PC-3 (cell line): ENCODE data around the gene HBS1L. TPM values are rescaled to one million over a fixed set of nuclear protein-coding genes. Genes with fewer than 3 reads are reported as not detected.
A peak's percentile ranks its signal among the peaks of the same experiment; 100 is the strongest.

Source experiments
- ATAC-seq: fragments of 200-7000 bp; cut with Tn5 transposase; 2 replicates; pipeline ENCODE4 v1.9.1; 2020; ENCODE audit warnings: mild to moderate bottlenecking, moderate library complexity
- BruUV-seq: library from RNA; stranded (reverse); fragments of 400-500 nt; replicated peaks from 2 replicates; lab custom pipeline; 2021; lab: Mats Ljungman, UMichigan
- CTCF ChIA-PET: fragments of 300-600 bp; sonication (Branson Sonifier 250); formaldehyde crosslinking; loops from one replicate; lab custom pipeline; 2022; ENCODE audit warnings: antibody characterized with exemption; lab: Charles Lee
- POLR2A ChIA-PET: fragments of 300-600 bp; sonication (Branson Sonifier 250); formaldehyde crosslinking; loops from one replicate; lab custom pipeline; 2022; ENCODE audit warnings: antibody characterized with exemption; ENCODE audit not compliant: unreplicated experiment; lab: Charles Lee
- DNase-seq: peaks from one replicate; pipeline ENCODE4 v3.0.0-alpha.2; 2015
- H2AFZ ChIP-seq: fragments of 300-600 bp; sonication (generic); 2 replicates; pipeline ENCODE4 v1.6.0; 2016; ENCODE audit warnings: antibody characterized with exemption, low read length
- H3F3A ChIP-seq: fragments of 300-600 bp; sonication (generic); one replicate; pipeline ENCODE4 v1.6.0; 2017; ENCODE audit warnings: antibody characterized with exemption, low read length, control low read depth, mild to moderate bottlenecking; ENCODE audit not compliant: unreplicated experiment
- H3K27ac ChIP-seq: fragments of 300-600 bp; sonication (generic); 2 replicates; pipeline ENCODE4 v1.5.1; 2016; ENCODE audit warnings: mild to moderate bottlenecking, low read length
- H3K27me3 ChIP-seq: fragments of 300-600 bp; sonication (generic); 2 replicates; pipeline ENCODE4 v1.6.1; 2016; ENCODE audit warnings: low read length, mixed read lengths
- H3K36me3 ChIP-seq: fragments of 300-600 bp; sonication (generic); 2 replicates; pipeline ENCODE4 v1.6.1; 2016; ENCODE audit warnings: low read depth, mixed run types, low read length, mixed read lengths
- H3K4me1 ChIP-seq: fragments of 300-600 bp; sonication (generic); 2 replicates; pipeline ENCODE4 v1.5.1; 2016; ENCODE audit warnings: low read length; ENCODE audit not compliant: insufficient read depth
- H3K4me2 ChIP-seq: fragments of 300-600 bp; sonication (generic); 2 replicates; pipeline ENCODE4 v1.6.0; 2016; ENCODE audit warnings: low read length
- H3K4me3 ChIP-seq: fragments of 300-600 bp; sonication (generic); 2 replicates; pipeline ENCODE4 v1.5.1; 2016; ENCODE audit warnings: mild to moderate bottlenecking, low read length, mixed read lengths
- H3K79me2 ChIP-seq: fragments of 300-600 bp; sonication (generic); 2 replicates; pipeline ENCODE4 v1.6.1; 2017; ENCODE audit warnings: low read length, mixed read lengths
- H3K9ac ChIP-seq: fragments of 300-600 bp; sonication (generic); 2 replicates; pipeline ENCODE4 v1.6.0; 2016; ENCODE audit warnings: mild to moderate bottlenecking, low read length
- H3K9me2 ChIP-seq: fragments of 300-600 bp; sonication (generic); replicated peaks from 2 replicates; pipeline ENCODE4 v1.6.1; 2016; ENCODE audit warnings: mixed run types, low read length, mixed read lengths
- H3K9me3 ChIP-seq: fragments of 300-600 bp; sonication (generic); 2 replicates; pipeline ENCODE4 v1.6.1; 2016; ENCODE audit warnings: low read length, mixed read lengths
- H4K20me1 ChIP-seq: fragments of 300-600 bp; sonication (generic); 2 replicates; pipeline ENCODE4 v1.6.1; 2016; ENCODE audit warnings: low read length, mixed read lengths
- CTCF ChIP-seq: fragments of 300-600 bp; sonication (generic); conservative IDR thresholded peaks from 2 replicates; pipeline ENCODE4 v1.5.1; 2017; ENCODE audit warnings: antibody characterized with exemption, low read depth, mild to moderate bottlenecking, low read length
- EZH2 ChIP-seq: fragments of 300-600 bp; sonication (generic); IDR thresholded peaks from one replicate; pipeline ENCODE4 v1.6.1; 2017; ENCODE audit warnings: antibody characterized with exemption, mild to moderate bottlenecking, low read length; ENCODE audit not compliant: unreplicated experiment
- EZH2phosphoT487 ChIP-seq: fragments of 300-600 bp; sonication (generic); IDR thresholded peaks from 2 replicates; pipeline ENCODE4 v1.6.1; 2018; ENCODE audit warnings: mild to moderate bottlenecking, antibody characterized with exemption, low read length, borderline replicate concordance
- intact Hi-C: fragments of 100-400 bp; cut with micrococcal nuclease; formaldehyde crosslinking; loops from 2 replicates; pipeline ENCODE4 v1.9.0; 2023
- total RNA-seq: library from RNA; depleted of rRNA; stranded (reverse); fragments of >200 nt; gene quantifications from 2 replicates; pipeline ENCODE4 v1.2.3, GENCODE V29; 2014

Gene HBS1L
- total RNA-seq, 1 experiment from 2014 or later = 53.2 TPM

- no TSS peak for BruUV-seq
- no peaks in the 10 kb centered on the region for H3K4me1 ChIP-seq
- H3K36me3 ChIP-seq = peaks cover 3% of the 10 kb centered on the region; the same call in 1 of the 2 replicates
- H3K27me3 ChIP-seq = no peaks in the 10 kb centered on the region
- no peak for TF ChIP-seq EZH2phosphoT487
- no peak for TF ChIP-seq EZH2
- TF ChIP-seq CTCF = no peak
- H3K9me2 ChIP-seq = no peaks in the 10 kb centered on the region
- H3K9ac ChIP-seq = no peak overlapping the region
- H3K4me2 ChIP-seq = no peak overlapping the region
- ATAC-seq = no peak
- no peak overlapping the region for H3K27ac ChIP-seq
- intact Hi-C loops = no loop called here
- no peaks in the 10 kb centered on the region for H3K79me2 ChIP-seq
- H3K9me3 ChIP-seq = no peaks in the 10 kb centered on the region
- no peaks in the 10 kb centered on the region for H3F3A ChIP-seq
- no peaks in the 10 kb centered on the region for H4K20me1 ChIP-seq
- POLR2A ChIA-PET = no interaction called here
- CTCF ChIA-PET = interaction anchor here (0.7 kb wide), 2 partner anchors 181 to 1951 kb away, joined by 4 to 12 read pairs; no protein-coding TSS in a partner anchor
- no peak for DNase-seq
- H2AFZ ChIP-seq = no peak overlapping the region
- no peak overlapping the region for H3K4me3 ChIP-seq
These were observed 55.5 kb downstream of the HBS1L start for GRCh38 chr6:134999107-134999506.

- H3K9me2 ChIP-seq = no peaks in the 10 kb centered on the region
- no peak overlapping the region for H3K9ac ChIP-seq
- H3K4me3 ChIP-seq = no peak overlapping the region
- H4K20me1 ChIP-seq = no peaks in the 10 kb centered on the region
- no peak overlapping the region for H2AFZ ChIP-seq
- ATAC-seq = no peak
- H3K36me3 ChIP-seq = peaks cover 3% of the 10 kb centered on the region; the same call in 1 of the 2 replicates
- no peaks in the 10 kb centered on the region for H3K9me3 ChIP-seq
- intact Hi-C loops = no loop called here
- H3K4me1 ChIP-seq = no peaks in the 10 kb centered on the region
- ChIA-PET CTCF (no interaction called here), POLR2A (no interaction called here)
- TF ChIP-seq EZH2phosphoT487 = no peak
- TF ChIP-seq CTCF = no peak
- no peak for TF ChIP-seq EZH2
- no peak for DNase-seq
- H3K79me2 ChIP-seq = no peaks in the 10 kb centered on the region
- H3F3A ChIP-seq = no peaks in the 10 kb centered on the region
- H3K27ac ChIP-seq = no peak overlapping the region
- no peaks in the 10 kb centered on the region for H3K27me3 ChIP-seq
- H3K4me2 ChIP-seq = no peak overlapping the region
- BruUV-seq = no TSS peak
These were observed 57.3 kb downstream of the HBS1L start for GRCh38 chr6:134997133-134997995.

GRCh38 chr6:134995536-134995935 lies 59.1 kb downstream of the HBS1L start:
- Histone ChIP-seq H4K20me1 (no peaks in the 10 kb centered on the region), H3K79me2 (no peaks in the 10 kb centered on the region), H3K4me3 (no peak overlapping the region), H3K9me3 (no peaks in the 10 kb centered on the region), H3K9ac (no peak overlapping the region), H3K27ac (no peak overlapping the region), H3K27me3 (no peaks in the 10 kb centered on the region), H3K4me2 (no peak overlapping the region), H3K9me2 (no peaks in the 10 kb centered on the region), H2AFZ (no peak overlapping the region), H3K36me3 (0 out of 2 replicates have a peak, but pooled peaks cover 3% of the 10 kb centered on the region), H3F3A (no peaks in the 10 kb centered on the region), H3K4me1 (no peaks in the 10 kb centered on the region)
- DNase-seq = no peak
- BruUV-seq = TSS peak; percentile 15
- no peak for ATAC-seq
- CTCF ChIA-PET = no interaction called here
- POLR2A ChIA-PET = no interaction called here
- intact Hi-C loops = no loop called here
- no peak for TF ChIP-seq CTCF
- no peak for TF ChIP-seq EZH2
- TF ChIP-seq EZH2phosphoT487 = no peak
